Sigmoid colon (tissue), 7 donors: ENCODE results near the gene ABHD2. TPM values are rescaled to one million over a fixed set of nuclear protein-coding genes. Genes with fewer than 3 reads are reported as not detected.
"Not testable (repeated sequence)": the region's sequence is repeated elsewhere in the genome, so short reads cannot be mapped to it uniquely, and the experiment has no call there.

Experiments used
- DNase-seq: peaks from one replicate; pipeline ENCODE4 v3.0.0-alpha.2; 2019
- H3K27ac ChIP-seq, 4 donors: fragments of 200-600 bp; sonication (generic); one replicate each; pipeline ENCODE4 v1.5.1; 2016 to 2019; ENCODE audit warnings: mild to moderate bottlenecking in 1 of 4
- H3K27me3 ChIP-seq, 3 donors: fragments of 200-600 bp; sonication (generic); one replicate each; pipeline ENCODE4 v1.5.1; 2019; ENCODE audit warnings: mild to moderate bottlenecking in 1 of 3
- H3K36me3 ChIP-seq, 4 donors: fragments of 200-600 bp; sonication (generic); one replicate each; pipeline ENCODE4 v1.5.1; 2016 to 2019
- H3K4me1 ChIP-seq, 4 donors: fragments of 200-600 bp; sonication (generic); one replicate each; pipeline ENCODE4 v1.5.1; 2017 to 2019
- H3K4me3 ChIP-seq, 4 donors: fragments of 200-600 bp; sonication (generic); one replicate each; pipeline ENCODE4 v1.5.1; 2017 to 2019; ENCODE audit warnings: mild to moderate bottlenecking in 2 of 4, moderate library complexity in 1 of 4
- H3K9me3 ChIP-seq, 4 donors: fragments of 200-600 bp in 3 of 4; sonication (generic) in 3 of 4; one replicate each; pipeline versions ENCODE4 v1.5.1 to v1.6.1; 2013 to 2019
- CTCF ChIP-seq, 4 experiments: fragments of 450-650 bp in 3 of 4; fragments of 200-600 bp in 1 of 4; IDR thresholded peaks; one replicate each; pipeline ENCODE4 v1.5.1; 2016 to 2019; ENCODE audit warnings: antibody characterized with exemption in 4 of 4, mild to moderate bottlenecking in 3 of 4, moderate library complexity in 2 of 4
- EP300 ChIP-seq, 4 donors: sonication (generic); formaldehyde crosslinking; IDR thresholded peaks; one replicate each; pipeline ENCODE4 v1.6.1; 2017; ENCODE audit warnings: antibody characterized with exemption in 4 of 4
- POLR2A ChIP-seq, 2 donors: fragments of 450-650 bp; IDR thresholded peaks; one replicate each; pipeline ENCODE4 v1.6.1; 2016; ENCODE audit warnings: antibody characterized with exemption in 2 of 2, mild to moderate bottlenecking in 2 of 2, moderate library complexity in 2 of 2
- POLR2AphosphoS5 ChIP-seq, 4 donors: sonication (generic); formaldehyde crosslinking; IDR thresholded peaks; one replicate each; pipeline ENCODE4 v1.6.1; 2017; ENCODE audit warnings: antibody characterized with exemption in 4 of 4
- WGBS, 2 donors: extraction: QIAGEN DNeasy Blood & Tissue Kit; methylation state at CpG; one replicate each; pipeline ENCODE4 v1.1.7; 2013; 5-methylcytosine and 5-hydroxymethylcytosine counted together
- intact Hi-C: fragments of 100-400 bp; cut with DNase I; formaldehyde crosslinking; loops from one replicate; pipeline ENCODE4 v1.15.1; 2023
- polyA plus RNA-seq, 3 donors: library from polyadenylated mRNA; stranded (reverse); fragments of 200-250 nt; gene quantifications; one replicate each; pipeline ENCODE4 v1.2.3, GENCODE V29; 2013
- total RNA-seq, 4 donors: library from RNA; depleted of rRNA; stranded (reverse); fragments of >200 nt; gene quantifications; one replicate each; pipeline ENCODE4 v1.1.0, GENCODE V29; 2016
- donor health status: healthy with polysubstance abuse.
- donor health status: Bipolar disorder and iron deficiency.
- donor health status: healthy.

ABHD2 gene
- total and polyA plus RNA-seq, 7 donors = 1.8 to 81.5 (median 32.9) TPM

DNA sequence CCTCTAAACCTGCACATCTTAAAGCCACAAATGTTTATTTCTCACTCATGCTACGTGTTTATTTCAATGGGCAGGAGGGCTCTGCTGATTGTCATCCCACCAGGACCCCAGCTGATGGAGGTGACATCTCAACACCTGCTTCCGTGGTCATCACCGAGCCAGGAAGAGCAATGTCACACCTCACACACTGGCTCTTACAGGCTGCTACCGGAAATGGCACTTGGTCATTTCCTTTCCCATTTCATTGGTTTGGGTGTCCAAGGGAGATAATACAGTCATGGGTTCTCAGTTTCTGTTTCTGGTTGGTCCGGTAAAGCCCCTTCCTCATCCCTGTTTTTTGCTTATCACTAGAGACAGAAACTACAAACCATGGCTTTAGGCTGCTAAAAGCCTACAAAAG lies 41.9 kb downstream of the ABHD2 start:
- 69 to 88% methylated on average over 5 of the region's 5 CpGs for WGBS, 2 donors
- no peak overlapping the region for H3K4me3 ChIP-seq
- H3K36me3 ChIP-seq = peaks cover 0 to 57% (median 5%) of the 10 kb centered on the region in 4 donors
- peaks cover 0 to 47% (median 23%) of the 10 kb centered on the region in 4 donors for H3K4me1 ChIP-seq
- TF ChIP-seq POLR2A (IDR thresholded peaks at IDR 0.05) (no peak), POLR2AphosphoS5 (IDR thresholded peaks at IDR 0.05) (no peak), CTCF (IDR thresholded peaks at IDR 0.05) (no peak), EP300 (IDR thresholded peaks at IDR 0.05) (no peak)
- H3K9me3 ChIP-seq = no peaks in the 10 kb centered on the region
- H3K27ac ChIP-seq = peak overlapping the region in 3 of 4 donors; percentile 10 to 59 (median 30)
- DNase-seq = no peak
- no peaks in the 10 kb centered on the region for H3K27me3 ChIP-seq
- intact Hi-C loops = loop anchor here (5.0 kb wide), 1 partner anchor 37 kb away; no protein-coding TSS in a partner anchor

- DNase-seq = no peak
- Histone ChIP-seq H3K9me3 (no peaks in the 10 kb centered on the region), H3K27ac (peak overlapping the region in 2 of 4 donors; percentile 59 to 64), H3K36me3 (peaks cover 0 to 42% (median 4%) of the 10 kb centered on the region in 4 donors), H3K27me3 (no peaks in the 10 kb centered on the region), H3K4me1 (peaks cover 0 to 62% (median 37%) of the 10 kb centered on the region in 4 donors), H3K4me3 (no peak overlapping the region)
- intact Hi-C loops = loop anchor here (5.0 kb wide), 1 partner anchor 36 kb away; no protein-coding TSS in a partner anchor
- TF ChIP-seq POLR2A (IDR thresholded peaks at IDR 0.05) (no peak), CTCF (IDR thresholded peaks at IDR 0.05) (no peak), EP300 (IDR thresholded peaks at IDR 0.05) (no peak)
- 71 to 93% methylated on average over 3 of the region's 3 CpGs for WGBS, 2 donors
These were observed 43.5 kb downstream of the ABHD2 start for GRCh38 chr15:89131731-89132130.

DNA sequence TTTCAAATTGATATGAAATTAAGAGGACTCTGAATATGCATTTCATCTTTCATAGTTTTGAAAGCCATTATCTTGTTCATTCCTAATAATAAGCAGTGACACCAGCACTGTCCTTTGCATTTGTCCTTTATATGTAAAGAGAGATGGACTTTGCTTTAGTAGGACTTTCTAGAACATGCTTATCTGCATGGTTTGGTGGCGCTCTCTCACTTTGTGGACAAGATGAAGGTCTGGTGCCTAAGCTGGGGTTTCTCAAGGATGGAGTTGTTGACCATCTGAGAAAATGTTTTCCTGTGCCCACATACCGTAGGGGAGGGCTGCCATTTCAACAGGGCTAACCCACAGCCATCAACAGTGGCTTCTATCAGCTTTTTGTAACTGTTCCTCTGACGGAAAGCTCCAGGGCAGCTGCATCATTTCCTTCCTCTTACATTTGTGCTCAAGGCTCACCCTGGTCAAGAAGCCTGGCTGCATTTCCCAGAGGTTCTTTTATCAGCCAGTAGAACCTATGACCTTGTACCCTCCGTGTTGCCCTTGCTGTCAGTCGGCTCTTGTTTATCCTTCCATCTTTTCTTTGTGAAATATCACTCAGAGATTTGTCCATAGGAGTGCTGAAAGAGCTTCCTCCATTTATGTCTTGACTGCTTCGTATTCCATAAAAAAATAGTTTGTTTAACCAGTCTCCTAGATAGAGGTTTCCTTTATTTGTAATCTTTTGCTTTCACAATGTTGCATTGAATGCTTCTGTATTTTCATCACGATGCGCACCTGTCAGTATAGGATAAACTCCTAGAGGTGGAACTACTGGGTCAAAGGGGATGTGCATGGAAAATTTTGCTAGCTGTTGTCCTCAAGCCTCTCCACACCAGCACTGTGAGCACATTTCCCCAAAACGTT lies 44.6 kb downstream of the ABHD2 start:
- WGBS, 2 donors = 39 to 46% methylated on average over 9 of the region's 9 CpGs
- Histone ChIP-seq H3K27me3 (no peaks in the 10 kb centered on the region), H3K9me3 (no peaks in the 10 kb centered on the region), H3K4me1 (peaks cover 0 to 69% (median 46%) of the 10 kb centered on the region in 4 donors), H3K27ac (peak overlapping the region; percentile 27 to 64 (median 52)), H3K36me3 (peaks cover 0 to 30% (median 0%) of the 10 kb centered on the region in 4 donors), H3K4me3 (no peak overlapping the region)
- intact Hi-C loops = loop anchor here (5.0 kb wide), 1 partner anchor 34 kb away; no protein-coding TSS in a partner anchor
- DNase-seq = no peak
- no peak for TF ChIP-seq CTCF (IDR thresholded peaks at IDR 0.05)
- TF ChIP-seq POLR2A (IDR thresholded peaks at IDR 0.05) = no peak
- peak in 3 of 4 donors; percentile 20 to 61 (median 33) for TF ChIP-seq POLR2AphosphoS5 (IDR thresholded peaks at IDR 0.05)
- TF ChIP-seq EP300 (IDR thresholded peaks at IDR 0.05) = peak in 2 of 4 donors; percentile 6 to 39

DNA sequence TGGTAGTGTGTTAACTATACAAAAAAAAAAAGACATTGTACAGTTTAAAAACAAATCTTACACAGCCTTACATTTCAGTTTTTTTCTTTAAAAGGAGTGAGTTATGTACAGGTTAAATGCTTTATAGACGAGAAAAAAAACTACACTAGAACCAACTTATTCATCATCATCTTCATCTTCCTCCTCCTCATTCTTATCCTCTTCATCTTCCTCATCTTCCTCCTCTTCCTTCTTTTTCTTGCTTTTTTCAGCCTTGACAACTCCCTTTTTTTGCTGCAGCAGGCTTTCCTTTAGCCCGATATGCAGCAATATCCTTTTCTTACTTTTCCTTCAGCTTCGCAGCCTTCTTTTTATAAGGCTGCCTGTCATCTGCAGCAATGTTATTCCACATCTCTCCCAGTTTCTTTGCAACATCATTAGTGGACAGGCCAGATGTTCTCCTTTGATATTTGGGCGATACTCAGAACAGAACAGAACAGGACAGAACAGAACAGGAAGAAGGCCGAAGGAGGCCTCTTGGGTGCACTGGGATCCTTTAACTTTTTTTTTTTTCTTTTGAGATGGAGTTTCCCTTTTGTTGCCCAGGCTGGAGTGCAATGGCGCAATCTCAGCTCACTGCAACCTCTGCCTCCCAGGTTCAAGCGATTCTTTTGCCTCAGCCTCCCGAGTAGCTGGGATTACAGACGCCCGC lies 47.3 kb downstream of the ABHD2 start:
- TF ChIP-seq POLR2AphosphoS5 (IDR thresholded peaks at IDR 0.05) = peak in 2 of 4 donors; percentile 19 to 44
- Histone ChIP-seq H3K4me1 (peaks cover 0 to 70% (median 43%) of the 10 kb centered on the region in 4 donors), H3K36me3 (peaks cover 0 to 32% (median 0%) of the 10 kb centered on the region in 4 donors), H3K27ac (peak overlapping the region; percentile 64 to 72 (median 68))
- H3K27me3 ChIP-seq, DNase-seq, H3K9me3 ChIP-seq, H3K4me3 ChIP-seq, intact Hi-C loops: not testable (repeated sequence)
- 91 to 95% methylated on average over 10 of the region's 10 CpGs for WGBS, 2 donors
